Choroid plexus epithelial cell (primary cell): Measurements from ENCODE around the gene PDE9A.

Experiments used
- DNase-seq: peaks from one replicate; pipeline ENCODE4 v3.0.0-alpha.2; 2010; ENCODE audit warnings: low read depth
- H3K4me3 ChIP-seq: 2 replicates; pipeline ENCODE4 v1.5.1; 2011; ENCODE audit warnings: low read depth, mild to moderate bottlenecking, control low read depth, low read length, moderate library complexity
- TF ChIP-seq, protein P1 (sequence below): conservative IDR thresholded peaks from 2 replicates; pipeline ENCODE4 v1.5.1; 2011; ENCODE audit warnings: low read depth, mild to moderate bottlenecking, control low read depth, inconsistent platforms, low read length, moderate library complexity

The PDE9A gene

DNA sequence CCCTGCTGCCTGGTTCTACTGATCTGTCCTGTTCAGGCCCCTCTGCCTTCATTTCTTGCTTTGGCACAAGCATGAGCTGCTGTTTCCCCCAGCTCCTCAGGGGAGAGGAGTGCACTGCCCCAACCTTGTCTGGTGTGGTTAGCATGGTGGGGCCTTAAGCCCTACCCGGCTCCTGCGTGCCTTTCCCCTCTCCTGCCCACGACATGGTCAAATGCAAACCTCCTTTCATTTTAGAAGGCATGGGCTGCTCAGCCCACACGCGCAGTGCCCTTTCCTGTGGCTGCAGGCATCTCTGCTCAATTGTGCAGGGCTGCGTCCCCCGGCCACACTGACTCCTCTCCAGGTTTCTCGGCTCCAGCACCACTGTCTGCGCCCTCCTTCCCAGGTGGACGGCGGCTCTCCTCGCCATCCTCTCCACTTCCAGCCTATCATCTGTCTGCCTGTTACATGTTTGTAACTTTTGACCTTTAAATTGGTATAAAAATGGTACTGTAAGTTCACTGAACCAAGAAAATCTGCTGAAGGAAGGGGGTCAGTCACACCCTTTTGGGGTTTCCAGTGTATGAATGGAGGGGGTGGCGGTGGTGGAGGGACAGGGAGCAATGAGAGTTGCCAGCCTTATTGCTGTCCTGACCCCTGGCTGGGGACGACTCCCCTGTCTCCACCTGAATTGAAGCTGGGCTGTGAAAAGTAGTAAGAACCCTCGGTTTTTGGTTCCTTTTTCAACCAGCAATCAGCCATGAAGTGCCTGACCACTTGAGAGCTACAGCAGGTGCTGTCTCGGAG lies 5.1 kb downstream of the PDE9A start:
- no peak for DNase-seq
- TF ChIP-seq, protein P1, sequence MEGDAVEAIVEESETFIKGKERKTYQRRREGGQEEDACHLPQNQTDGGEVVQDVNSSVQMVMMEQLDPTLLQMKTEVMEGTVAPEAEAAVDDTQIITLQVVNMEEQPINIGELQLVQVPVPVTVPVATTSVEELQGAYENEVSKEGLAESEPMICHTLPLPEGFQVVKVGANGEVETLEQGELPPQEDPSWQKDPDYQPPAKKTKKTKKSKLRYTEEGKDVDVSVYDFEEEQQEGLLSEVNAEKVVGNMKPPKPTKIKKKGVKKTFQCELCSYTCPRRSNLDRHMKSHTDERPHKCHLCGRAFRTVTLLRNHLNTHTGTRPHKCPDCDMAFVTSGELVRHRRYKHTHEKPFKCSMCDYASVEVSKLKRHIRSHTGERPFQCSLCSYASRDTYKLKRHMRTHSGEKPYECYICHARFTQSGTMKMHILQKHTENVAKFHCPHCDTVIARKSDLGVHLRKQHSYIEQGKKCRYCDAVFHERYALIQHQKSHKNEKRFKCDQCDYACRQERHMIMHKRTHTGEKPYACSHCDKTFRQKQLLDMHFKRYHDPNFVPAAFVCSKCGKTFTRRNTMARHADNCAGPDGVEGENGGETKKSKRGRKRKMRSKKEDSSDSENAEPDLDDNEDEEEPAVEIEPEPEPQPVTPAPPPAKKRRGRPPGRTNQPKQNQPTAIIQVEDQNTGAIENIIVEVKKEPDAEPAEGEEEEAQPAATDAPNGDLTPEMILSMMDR: no peak
- no peak overlapping the region for H3K4me3 ChIP-seq

DNA sequence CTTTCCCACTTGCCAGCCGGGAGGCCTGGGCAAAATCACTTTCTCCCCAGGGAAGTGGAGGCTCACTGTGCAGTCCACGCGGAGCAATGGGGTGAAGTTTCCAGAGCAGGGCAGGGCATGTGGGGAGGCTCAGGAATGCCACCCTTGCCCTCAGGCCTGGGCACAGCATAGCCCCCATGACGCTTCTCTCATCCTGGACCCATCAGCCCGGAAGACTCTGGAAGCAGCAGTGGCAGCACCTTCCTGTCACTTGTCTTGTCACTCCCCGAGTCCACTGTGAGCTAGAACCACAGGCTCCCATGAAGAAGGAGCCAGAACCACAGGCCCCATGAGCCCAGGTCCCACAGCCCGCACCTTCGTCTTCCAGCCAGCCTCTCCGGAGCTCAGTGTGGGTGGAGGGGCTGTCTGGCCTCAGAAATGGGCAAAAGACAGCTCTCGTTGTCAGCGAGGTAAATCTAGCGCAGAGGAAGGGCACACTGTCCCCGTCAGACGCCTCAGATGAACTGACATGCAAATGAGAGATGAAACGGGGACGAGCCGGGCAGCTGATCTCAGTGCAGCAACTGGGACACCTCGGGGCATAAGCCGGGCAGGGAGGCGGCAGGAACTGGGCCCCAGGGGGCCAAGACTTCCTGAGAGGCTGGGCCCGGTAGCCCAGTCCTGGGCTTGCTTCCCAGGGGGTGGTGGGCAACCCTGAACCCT lies 6.1 kb downstream of the PDE9A start:
- TF ChIP-seq, protein P1: no peak
- DNase-seq: no peak
- H3K4me3 ChIP-seq: no peak overlapping the region

- DNase-seq: no peak
- H3K4me3 ChIP-seq: no peak overlapping the region
- TF ChIP-seq, protein P1: no peak
Measured at GRCh38 chr21:42660118-42660470, 6.7 kb downstream of the PDE9A start.

DNA sequence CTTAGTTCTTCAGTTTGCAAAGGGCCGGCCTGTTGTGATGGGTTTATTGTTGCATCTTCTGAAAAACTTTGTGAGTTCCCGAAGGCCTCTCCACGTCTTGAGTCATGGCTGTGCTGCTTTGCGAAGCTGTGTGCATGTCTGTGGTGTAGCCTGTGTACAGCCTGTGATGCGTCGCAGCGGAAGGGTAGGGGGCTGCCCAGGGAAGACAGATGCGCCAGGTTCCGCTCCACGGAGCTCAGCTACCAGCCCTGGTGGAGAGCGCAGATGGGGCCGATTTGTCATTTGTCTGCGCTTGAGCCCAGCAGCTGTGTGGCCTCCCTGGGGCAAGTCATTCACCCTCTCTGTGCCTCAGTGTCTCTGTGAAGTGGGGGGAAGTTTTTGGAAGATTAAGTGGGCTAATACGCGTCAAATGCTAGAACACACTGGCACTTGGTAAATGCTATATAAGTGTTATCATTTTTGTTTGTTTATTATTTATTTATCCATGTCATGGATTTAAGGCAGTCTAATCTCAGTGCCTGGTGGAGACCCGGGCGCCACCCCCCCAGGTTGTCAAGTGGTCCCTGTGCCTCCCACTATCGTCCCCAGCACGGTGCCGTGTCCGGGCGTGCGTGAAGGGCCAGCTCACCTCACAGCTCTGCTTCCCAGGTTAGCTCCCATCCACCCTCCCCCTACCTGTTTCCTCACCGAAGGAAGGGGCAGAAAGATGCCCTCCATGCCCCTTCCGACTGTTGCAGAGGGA lies 8.4 kb downstream of the PDE9A start:
- no peak for DNase-seq
- no peak overlapping the region for H3K4me3 ChIP-seq
- TF ChIP-seq, protein P1: no peak

DNA sequence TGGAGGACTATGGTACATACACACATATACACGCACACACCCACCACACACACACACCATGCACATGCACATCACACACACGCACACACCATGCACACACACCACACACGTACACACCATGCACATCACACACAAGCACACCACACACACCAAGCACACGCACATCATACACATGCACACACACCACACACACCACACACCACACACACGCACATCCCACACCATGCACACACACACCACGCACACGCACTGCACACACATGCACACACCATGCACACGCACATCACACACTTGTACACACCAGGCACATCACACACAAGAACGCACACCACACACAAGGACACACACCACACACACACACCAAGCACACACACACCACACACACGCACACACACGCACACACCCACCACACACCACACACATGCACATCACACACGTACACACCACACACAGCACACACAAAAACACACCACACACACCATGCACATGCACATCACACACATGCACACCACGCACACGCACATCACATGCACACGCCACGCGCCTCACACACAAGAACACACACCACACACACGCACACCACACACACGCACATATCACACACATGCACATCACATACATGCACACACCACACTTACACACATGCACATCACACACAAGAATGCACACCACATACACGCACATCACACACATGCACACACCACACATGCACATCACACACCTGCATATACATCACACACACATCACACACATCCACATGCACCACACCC lies 9.2 kb downstream of the PDE9A start:
- TF ChIP-seq, protein P1: no peak
- DNase-seq: no peak
- H3K4me3 ChIP-seq: no peak overlapping the region

GRCh38 chr21:42663200-42663750 lies 9.9 kb downstream of the PDE9A start:
- no peak overlapping the region for H3K4me3 ChIP-seq
- TF ChIP-seq, protein P1: no peak
- DNase-seq: no peak
